HFF-Myc (cell line): ENCODE data around the gene MTHFSD.

Experiments used
- DNase-seq: peaks from one replicate; pipeline ENCODE4 v3.0.0-alpha.2; 2011; ENCODE audit warnings: low read depth; ENCODE audit errors: extremely low read depth
- H3K4me3 ChIP-seq: replicated peaks from 2 replicates; pipeline ENCODE4 v1.5.1; 2011; ENCODE audit warnings: low read depth, mild to moderate bottlenecking, control low read depth, low read length
- TF ChIP-seq, protein P1 (sequence below): IDR thresholded peaks from 2 replicates; pipeline ENCODE4 v1.5.1; 2012; ENCODE audit warnings: mild to moderate bottlenecking, low read depth, low read length, control low read depth; ENCODE audit errors: missing control alignments

The MTHFSD gene

DNA sequence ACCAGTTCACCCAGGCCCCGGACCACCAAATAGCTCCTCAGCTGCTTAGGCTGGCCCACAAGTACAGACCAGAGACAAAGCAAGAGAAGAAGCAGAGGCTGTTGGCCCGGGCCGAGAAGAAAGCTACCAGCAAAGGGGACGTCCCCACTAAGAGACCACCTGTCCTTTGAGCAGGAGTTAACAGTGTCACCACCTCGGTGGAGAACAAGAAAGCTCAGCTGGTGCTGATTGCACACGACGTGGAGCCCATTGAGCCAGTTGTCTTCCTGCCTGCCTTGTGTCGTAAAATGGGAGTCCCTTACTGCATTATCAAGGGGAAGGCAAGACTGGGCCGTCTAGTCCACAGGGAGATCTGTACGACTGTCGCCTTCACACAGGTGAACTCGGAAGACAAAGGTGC lies 29.3 kb downstream of the MTHFSD start:
- DNase-seq = no peak
- TF ChIP-seq, protein P1, sequence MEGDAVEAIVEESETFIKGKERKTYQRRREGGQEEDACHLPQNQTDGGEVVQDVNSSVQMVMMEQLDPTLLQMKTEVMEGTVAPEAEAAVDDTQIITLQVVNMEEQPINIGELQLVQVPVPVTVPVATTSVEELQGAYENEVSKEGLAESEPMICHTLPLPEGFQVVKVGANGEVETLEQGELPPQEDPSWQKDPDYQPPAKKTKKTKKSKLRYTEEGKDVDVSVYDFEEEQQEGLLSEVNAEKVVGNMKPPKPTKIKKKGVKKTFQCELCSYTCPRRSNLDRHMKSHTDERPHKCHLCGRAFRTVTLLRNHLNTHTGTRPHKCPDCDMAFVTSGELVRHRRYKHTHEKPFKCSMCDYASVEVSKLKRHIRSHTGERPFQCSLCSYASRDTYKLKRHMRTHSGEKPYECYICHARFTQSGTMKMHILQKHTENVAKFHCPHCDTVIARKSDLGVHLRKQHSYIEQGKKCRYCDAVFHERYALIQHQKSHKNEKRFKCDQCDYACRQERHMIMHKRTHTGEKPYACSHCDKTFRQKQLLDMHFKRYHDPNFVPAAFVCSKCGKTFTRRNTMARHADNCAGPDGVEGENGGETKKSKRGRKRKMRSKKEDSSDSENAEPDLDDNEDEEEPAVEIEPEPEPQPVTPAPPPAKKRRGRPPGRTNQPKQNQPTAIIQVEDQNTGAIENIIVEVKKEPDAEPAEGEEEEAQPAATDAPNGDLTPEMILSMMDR = no peak
- no peak overlapping the region for H3K4me3 ChIP-seq

DNA sequence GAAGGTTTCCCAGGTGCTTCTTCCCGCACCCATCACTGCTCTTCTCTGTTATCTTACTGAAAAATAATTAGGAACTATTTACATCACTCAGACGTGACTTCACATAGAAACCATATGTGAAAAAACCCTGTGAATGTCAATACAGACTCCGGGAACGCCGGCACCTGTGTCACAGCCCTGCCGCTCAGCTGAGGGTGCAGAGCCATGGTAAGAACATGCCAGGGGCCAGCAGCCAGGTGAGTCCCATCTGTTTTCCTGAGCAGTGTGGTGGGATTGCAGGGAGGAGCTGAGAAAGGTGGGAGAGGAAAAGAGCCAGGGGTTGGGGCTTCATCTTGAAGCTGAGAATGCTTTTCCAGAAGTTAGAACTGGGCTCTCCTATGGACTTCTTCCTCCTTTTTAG lies 31.0 kb downstream of the MTHFSD start:
- no peak for DNase-seq
- no peak overlapping the region for H3K4me3 ChIP-seq
- TF ChIP-seq, protein P1 = no peak

DNA sequence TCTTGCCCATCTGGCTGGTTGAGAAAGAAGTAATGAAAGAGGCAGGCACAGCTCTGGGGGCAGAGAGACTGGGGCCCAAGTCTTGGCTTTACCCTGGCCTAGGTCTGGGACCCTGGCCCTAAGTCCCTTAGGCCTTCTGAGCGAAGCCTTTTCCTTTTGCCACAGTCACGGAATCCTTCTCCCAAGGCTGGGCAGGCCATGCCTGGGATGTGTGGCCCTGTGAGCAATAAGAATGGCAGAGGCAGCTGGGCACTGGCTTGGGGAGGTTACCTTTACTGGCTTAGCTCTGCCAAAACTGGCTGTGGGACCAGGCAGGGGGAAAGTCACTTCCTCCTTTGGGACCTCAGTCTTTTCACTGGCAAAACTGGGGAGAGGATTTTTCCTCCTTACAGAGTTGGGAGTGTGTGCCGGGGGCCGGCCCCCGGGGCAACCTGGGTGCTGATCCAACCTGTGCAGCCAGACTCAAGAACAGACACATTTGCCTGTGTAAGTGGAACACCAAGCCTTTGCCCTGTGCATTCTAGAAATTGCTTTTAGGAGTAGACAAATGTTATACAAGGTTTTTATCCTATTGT lies 31.8 kb downstream of the MTHFSD start:
- H3K4me3 ChIP-seq = no peak overlapping the region
- DNase-seq = no peak
- TF ChIP-seq, protein P1 = no peak

DNA sequence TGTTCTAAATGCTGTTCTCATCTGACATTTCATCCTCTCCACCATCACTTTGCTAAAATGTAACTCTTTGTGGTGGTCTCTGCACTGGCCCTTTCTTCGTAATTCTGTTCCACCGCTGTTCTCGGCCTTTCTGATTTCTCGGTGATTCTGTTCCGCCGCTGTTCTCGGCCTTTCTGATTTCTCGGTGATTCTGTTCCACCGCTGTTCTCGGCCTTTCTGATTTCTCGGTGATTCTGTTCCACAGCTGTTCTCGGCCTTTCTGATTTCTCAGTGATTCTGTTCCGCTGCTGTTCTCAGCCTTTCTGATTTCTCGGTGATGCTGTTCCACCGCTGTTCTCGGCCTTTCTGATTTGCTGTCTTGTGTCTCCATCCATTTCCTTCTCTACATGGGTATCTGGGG lies 32.4 kb downstream of the MTHFSD start:
- TF ChIP-seq, protein P1 = no peak
- DNase-seq = no peak
- no peak overlapping the region for H3K4me3 ChIP-seq

DNA sequence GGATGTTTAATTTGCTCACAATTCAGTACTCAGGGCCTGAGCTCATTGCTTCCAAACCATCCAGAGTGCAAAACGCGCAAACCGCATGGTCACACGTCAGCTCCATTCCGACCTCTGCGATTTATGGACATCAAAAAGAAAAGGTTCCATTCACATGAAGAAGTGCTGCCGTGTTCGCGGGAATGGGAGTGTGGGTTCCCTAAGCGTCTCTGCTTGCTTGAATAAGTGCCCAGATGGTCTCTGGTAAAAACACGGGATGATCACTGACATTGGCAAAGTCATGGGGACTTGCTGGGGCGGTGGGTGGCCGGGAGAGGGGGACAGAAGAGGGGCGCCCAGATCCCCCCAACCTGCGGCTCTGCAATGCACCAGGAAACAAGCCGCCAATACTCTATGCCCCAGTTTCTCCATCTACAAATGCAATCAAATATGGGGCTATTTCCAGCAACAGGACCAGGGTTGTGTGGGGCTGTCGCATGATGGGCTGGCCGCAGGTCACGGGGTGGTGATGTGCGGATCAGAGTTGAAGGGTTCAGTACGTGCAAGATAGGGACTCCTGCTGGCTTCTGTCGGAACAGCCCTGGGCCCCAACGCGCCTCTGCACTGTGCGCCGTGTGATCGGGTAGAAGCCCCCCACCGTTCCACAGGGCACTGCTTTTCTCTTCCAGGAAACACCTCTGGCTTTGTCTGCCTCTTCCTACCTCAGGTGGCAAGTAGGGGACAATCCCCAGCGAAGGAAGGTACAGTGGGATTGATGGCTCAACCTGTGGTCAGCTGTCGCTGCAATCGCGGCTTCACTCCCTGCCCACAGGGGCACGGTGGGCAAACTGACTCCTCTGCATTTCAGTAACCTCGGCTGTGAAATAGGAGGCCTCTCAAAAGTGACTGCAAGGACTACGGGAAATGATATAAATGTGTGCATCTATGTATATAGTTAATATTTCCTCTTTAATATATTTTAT lies 33.5 kb downstream of the MTHFSD start:
- TF ChIP-seq, protein P1 = no peak
- DNase-seq = no peak
- no peak overlapping the region for H3K4me3 ChIP-seq

DNA sequence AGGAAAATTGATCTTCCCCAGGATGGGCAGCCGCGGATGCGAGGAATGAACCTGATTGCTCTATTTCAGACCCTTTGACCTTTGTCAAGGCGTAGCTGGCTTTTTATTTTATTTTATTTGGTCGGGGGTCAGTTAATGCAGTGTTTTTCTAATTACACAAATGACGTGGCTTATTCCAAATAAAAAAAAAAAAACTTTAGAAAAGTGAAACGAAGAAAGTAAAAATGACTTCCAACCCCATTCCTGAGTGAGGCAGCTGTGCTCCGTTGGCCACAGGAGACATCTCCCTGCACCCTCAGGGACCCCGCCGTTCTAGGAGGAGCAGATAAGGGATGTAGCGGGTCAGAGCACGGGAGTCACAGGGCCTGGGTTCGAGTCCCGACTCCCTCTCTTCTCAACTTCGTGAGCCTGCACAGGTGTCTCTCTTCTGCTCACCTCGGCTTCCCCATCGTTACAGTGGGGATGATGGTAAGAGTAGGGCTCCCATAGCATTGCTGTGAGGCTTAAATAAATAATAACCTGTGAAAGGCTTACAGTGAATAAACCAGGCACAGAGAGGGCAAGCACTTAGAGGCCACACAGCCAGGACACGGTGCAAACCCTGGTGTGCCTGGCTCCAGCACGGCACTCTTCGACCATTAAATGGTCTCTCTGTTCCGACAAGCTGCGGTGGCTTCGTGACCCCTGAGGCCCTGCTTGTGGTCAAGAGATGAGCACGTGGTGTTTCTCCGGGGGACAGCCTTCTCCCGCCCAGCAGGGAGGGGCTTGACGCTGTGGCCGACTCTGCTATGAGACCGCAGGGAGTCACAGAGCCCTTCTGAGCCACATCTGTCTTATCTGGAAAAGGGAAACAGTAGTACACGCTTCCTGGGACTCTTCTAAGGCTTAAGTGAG lies 34.5 kb downstream of the MTHFSD start:
- no peak overlapping the region for H3K4me3 ChIP-seq
- TF ChIP-seq, protein P1 = no peak
- DNase-seq = no peak
